Stimulated activated CD8-positive, alpha-beta memory T cell treated with anti-CD3 and anti-CD28 coated beads, Interleukin-7, amount 100 ng/mL, for 1 hour (primary cell): ENCODE results near the gene CASP7.

ENCODE experiments used
- DNase-seq, 2 donors: peaks; one replicate each; pipeline ENCODE4 v3.0.0-alpha.2; 2020; ENCODE audit warnings: low read depth in 2 of 2

Gene CASP7

DNA sequence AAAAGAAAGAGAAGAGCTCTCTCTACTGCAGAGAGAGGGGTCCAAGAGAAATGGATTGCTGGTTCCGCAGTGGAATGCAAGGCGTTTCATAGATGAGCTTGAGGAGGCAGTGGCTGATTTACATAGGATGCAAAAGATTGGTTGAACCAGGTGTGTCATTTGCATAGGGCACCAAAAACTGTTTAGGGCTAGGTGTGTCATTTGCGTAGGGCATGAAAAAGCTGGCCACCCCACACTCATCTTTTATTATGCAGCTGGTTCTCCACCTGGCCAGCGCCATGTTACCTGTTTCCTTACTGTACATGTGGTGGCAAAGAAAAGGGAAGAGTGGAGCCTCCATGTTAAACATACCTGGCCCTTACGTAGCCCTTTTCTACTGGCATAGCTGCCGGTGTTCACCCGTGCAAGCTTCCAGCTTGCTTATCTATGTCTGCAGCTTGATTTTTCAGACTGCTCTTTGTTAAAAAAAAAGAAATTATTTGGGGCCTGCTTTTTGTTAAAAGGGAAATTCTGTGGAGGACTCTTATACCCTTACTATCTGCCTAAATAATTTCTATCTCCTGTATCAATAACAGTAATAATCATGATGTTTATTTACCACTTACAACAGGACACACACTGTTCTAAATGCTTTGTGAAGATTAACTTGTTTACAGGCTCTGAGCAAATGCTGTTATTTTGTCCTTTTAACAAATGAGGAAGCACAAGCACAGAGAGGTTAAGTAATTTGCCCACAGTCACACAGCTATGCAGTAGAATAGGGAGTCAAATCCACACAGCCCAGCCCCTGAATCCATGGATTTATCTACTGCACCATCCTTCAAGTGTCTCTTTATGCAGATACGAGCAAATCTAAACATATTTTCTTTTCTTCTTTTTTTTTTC, 33.3 kb downstream of the CASP7 start:
- DNase-seq, result no peak

DNA sequence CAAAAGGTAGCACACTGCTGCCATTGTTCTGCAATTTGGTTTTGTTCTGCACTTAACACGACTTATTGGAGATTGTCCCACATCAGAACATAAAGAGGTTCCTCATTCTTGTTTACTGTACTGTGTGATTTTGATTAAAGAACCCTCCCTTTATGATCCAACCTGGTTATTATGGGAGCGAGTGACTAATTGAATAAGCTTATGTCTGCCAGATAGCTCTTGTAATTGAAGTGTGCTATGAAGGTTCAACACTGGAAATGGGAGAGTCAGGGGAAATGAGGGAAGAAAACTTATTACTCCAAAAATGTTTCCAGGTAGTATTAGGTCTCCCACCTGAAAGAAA, 33.9 kb downstream of the CASP7 start:
- DNase-seq, result no peak

- no peak for DNase-seq
Observed at GRCh38 chr10:113716109-113716910, 36.6 kb downstream of the CASP7 start.

GRCh38 chr10:113718969-113719822, 39.5 kb downstream of the CASP7 start:
- DNase-seq, result no peak

DNA sequence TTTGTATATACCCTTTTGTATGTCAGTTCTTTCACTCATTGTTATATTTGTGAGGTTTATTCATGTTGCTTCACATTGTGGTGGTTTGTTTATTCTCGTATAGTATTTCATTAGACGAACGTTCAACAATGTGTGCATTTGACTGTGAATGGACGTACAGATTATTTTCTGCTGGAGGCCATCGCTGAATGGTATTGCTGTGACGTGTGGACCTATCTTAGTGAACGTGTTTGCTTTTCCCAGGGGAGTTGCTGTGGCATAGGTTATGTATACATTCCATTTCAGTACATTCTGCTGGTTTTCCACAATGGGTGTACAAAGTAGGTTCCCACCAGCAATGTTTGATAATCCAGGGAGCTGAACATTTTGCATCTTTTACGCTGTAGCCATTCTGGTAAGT, 40.7 kb downstream of the CASP7 start:
- no peak for DNase-seq

DNA sequence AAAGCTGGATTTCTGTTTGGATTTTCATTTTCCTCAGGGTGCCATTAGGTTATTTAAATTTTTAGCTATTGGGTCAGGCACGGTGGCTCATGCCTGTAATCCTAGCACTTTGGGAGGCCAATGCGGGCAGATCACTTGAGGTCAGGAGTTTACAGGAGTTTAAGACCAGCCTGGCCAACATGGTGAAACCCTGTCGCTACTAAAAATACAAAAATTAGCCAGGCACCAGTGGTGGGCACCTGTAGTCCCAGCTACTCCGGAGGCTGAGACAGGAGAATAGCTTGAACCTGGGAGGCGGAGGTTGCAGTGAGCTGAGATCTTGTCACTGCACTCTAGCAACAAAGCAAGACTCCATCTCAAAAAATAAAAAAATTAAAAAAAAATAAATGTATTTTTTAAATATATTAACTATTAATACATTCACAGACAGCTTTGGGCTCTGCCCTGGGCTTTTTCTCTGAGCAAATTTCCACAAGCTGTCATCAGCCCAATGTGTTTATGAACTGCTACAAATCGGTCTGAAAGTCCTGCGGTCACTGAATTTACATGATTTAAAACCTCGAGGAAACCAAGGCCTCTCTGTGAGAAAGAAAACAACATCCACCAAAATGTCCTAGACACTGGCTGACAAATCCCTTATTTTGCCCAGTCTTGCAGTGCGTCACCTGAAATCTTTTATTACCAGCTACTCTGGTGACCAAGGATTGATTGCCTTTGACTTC, 52.6 kb downstream of the CASP7 start:
- no peak for DNase-seq

- DNase-seq, result no peak
Observed at GRCh38 chr10:113732966-113733365, 53.3 kb downstream of the CASP7 start.

DNA sequence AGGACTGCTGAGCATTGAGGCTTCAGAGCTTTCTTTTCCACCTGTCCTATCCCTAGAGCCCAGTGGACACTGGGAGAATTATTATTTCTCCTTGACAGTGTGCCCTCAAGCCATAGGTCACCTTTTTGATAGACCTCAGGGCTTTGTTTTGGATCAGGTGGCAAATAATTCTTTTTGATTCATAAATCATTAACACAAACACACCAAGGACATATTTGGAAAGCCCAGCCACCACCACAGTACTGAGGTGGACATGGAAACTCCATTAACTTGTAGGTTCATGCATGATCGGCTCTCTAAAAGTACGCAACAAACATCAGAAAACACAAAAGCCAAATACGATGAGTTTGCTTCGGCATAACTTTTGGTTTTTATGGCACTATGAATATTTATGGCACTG, 53.9 kb downstream of the CASP7 start:
- no peak for DNase-seq

GRCh38 chr10:113735913-113736312, 56.2 kb downstream of the CASP7 start:
- no peak for DNase-seq

GRCh38 chr10:113736576-113736975, 56.9 kb downstream of the CASP7 start:
- DNase-seq, result no peak

DNA sequence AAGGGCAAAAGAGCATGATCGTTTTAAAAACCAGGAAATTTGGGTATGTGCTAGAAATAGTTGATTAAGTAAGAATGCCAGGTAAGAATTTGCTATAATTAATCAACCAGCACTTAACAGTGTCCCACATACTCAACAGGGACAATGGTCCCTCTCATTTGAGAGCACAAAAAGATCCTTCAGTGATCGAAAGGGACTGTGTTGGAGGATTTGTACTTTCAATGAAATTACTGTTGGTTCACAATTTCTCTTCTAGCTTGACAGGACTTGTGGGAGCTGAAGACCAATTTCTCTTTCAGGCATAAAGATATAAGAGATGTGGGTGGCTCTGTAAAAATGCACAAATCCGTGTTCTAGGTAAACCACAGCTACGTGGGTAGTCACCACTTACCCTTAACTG, 59.3 kb downstream of the CASP7 start:
- DNase-seq, result no peak

DNA sequence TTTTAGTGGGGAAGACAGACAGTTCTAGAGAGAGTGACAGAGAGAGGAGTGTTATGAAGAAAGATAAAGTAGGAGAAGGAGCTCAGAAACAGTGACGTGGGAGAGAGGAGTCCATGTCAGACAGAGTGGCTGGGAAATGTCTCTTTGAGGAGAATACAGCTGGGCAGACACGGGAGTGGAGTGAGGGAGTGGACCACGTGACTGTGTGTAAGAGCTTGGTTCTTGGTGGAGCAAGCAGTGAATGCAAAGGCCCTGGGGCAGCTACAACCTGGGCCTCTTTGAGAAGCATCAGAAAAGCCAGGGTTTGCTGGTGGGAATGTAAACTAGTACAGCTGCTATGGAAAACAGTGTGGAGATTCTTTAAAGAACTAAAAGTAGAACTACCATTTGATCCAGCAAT, 59.9 kb downstream of the CASP7 start:
- no peak for DNase-seq

- DNase-seq, result no peak
Observed at GRCh38 chr10:113740850-113741249, 61.1 kb downstream of the CASP7 start.

DNA sequence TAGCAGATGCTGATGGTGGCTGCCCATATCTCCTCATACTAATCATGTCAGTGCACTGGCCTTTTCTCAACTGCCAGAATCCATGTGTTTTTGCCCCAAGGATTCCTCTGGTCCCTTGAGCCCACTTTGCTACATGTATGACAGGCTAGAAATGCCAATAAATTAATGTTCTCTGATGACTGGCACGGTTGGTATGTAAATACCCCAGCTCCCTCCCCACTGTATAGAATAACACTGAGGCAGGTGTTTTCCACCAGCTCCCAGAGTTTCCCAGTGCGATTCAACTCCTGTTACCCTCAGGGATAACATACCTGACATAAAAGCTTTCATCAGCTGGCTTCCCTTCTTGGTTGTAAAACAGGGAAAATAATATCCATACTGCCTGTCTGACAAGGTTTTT, 62.8 kb downstream of the CASP7 start:
- DNase-seq, result no peak

DNA sequence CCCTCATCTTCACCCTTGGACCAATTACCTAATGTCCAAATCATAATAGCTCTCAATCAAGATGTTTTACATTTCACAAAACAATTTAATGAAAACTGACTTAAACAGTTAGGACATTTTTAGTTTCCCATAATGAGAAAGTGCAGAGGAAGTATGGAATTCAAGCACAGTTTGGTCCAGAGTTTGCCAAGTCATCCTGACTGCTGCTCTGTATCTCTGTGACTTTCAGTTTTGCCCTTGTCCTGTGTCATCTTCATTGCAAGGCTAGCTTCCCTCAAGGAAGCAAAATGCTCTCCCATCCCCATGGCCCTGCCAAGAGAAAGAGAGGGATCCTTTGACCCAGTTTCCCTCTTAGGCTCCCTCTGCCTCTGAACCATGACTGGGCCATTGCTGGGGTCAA, 63.9 kb downstream of the CASP7 start:
- DNase-seq, result no peak

GRCh38 chr10:113745374-113745773, 65.7 kb downstream of the CASP7 start:
- no peak for DNase-seq

GRCh38 chr10:113746217-113746957, 66.7 kb downstream of the CASP7 start:
- DNase-seq, result no peak

GRCh38 chr10:113751181-113751732, 71.5 kb downstream of the CASP7 start, which contains the start of gene PLEKHS1:
PLEKHS1 (plus strand) TSS chr10:113751682; CDS start chr10:113755278, 3,596 bp downstream.
- no peak for DNase-seq

DNA sequence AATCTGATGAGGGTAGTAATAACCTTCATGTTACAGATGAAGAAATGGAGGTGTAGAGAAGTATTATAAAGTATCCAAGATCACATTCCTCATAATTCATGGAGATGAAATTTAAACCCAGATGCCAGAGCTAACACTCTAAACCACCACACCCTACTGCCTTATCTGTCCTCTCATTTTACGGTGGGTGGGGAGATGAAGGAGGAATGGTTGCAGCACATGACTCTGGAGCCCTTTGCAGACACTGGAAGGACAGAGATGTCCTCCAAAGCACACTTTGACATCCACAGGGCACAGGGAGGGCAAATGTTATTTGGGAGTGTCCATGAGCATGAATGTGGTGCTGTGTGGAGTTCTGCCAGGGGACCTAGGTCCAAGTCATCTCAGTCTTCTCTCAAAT, 72.8 kb downstream of the CASP7 start:
- no peak for DNase-seq

GRCh38 chr10:113753020-113753692, 73.4 kb downstream of the CASP7 start:
- DNase-seq, result no peak
